EL (cell line): ENCODE results near the gene AKAP7.
A peak's percentile ranks its signal among the peaks of the same experiment; 100 is the strongest.
"Not testable (repeated sequence)": the region's sequence is repeated elsewhere in the genome, so short reads cannot be mapped to it uniquely, and the experiment has no call there.

Experiments used
- DNase-seq: peaks from one replicate; pipeline ENCODE4 v3.0.0-alpha.2; 2016

Gene AKAP7

GRCh38 chr6:131135244-131136020 is at the start of gene AKAP7:
Gene AKAP7, plus strand, starts transcription at chr6:131135467. Its CDS starts 297 bp downstream, at chr6:131135764.
- peak; percentile 78 for DNase-seq

- DNase-seq, result not testable (repeated sequence)
These were observed 44.9 kb upstream of the AKAP7 start for GRCh38 chr6:131090339-131090738.

- not testable (repeated sequence) for DNase-seq
These were observed 43.3 kb upstream of the AKAP7 start for GRCh38 chr6:131091944-131092343.

GRCh38 chr6:131093334-131093733 is 41.9 kb upstream of the AKAP7 start:
- no peak for DNase-seq

- DNase-seq, result peak; percentile 54
These were observed 38.5 kb upstream of the AKAP7 start for GRCh38 chr6:131096786-131097185.

GRCh38 chr6:131101911-131102680 is 33.2 kb upstream of the AKAP7 start:
- peak; percentile 58 for DNase-seq

GRCh38 chr6:131103296-131103695 is 32.0 kb upstream of the AKAP7 start:
- DNase-seq, result no peak

- no peak for DNase-seq
These were observed 31.4 kb upstream of the AKAP7 start for GRCh38 chr6:131103901-131104300.

GRCh38 chr6:131107151-131107550 is 28.1 kb upstream of the AKAP7 start:
- DNase-seq, result peak; percentile 84

- DNase-seq, result no peak
These were observed 23.0 kb upstream of the AKAP7 start for GRCh38 chr6:131112249-131112648.

GRCh38 chr6:131115651-131116050 is 19.6 kb upstream of the AKAP7 start:
- no peak for DNase-seq

GRCh38 chr6:131116321-131116720 is 18.9 kb upstream of the AKAP7 start:
- DNase-seq, result no peak

GRCh38 chr6:131116755-131117360 is 18.4 kb upstream of the AKAP7 start:
- peak; percentile 61 for DNase-seq

- DNase-seq, result no peak
These were observed 17.4 kb upstream of the AKAP7 start for GRCh38 chr6:131117878-131118277.

- DNase-seq, result no peak
These were observed 13.3 kb upstream of the AKAP7 start for GRCh38 chr6:131122007-131122406.

GRCh38 chr6:131122516-131122915 is 12.8 kb upstream of the AKAP7 start:
- DNase-seq, result no peak

- no peak for DNase-seq
These were observed 10.8 kb upstream of the AKAP7 start for GRCh38 chr6:131124336-131125071.

GRCh38 chr6:131125431-131125830 is 9.8 kb upstream of the AKAP7 start:
- peak; percentile 74 for DNase-seq

GRCh38 chr6:131129689-131130553 is 5.3 kb upstream of the AKAP7 start:
- DNase-seq, result no peak

- DNase-seq, result no peak
These were observed 4.7 kb upstream of the AKAP7 start for GRCh38 chr6:131130554-131130940.

- no peak for DNase-seq
These were observed 2.9 kb upstream of the AKAP7 start for GRCh38 chr6:131132360-131132759.
